Neural cell (in vitro differentiated cells): ENCODE results near the gene JMJD8. TPM values are rescaled to one million over a fixed set of nuclear protein-coding genes. Genes with fewer than 3 reads are reported as not detected.

ENCODE experiments used
- H2AFZ ChIP-seq: fragments of 200-600, 300-800 bp; sonication (generic), shearing (Covaris generic); 2 replicates; pipeline ENCODE4 v1.6.0; 2014; ENCODE audit warnings: low read depth, mild to moderate bottlenecking, antibody characterized with exemption, low read length, moderate library complexity
- H3F3A ChIP-seq: fragments of 200-600 bp; shearing (Covaris generic); 2 replicates; pipeline ENCODE4 v1.6.1; 2016; ENCODE audit warnings: mild to moderate bottlenecking, moderate library complexity, mixed read lengths, antibody characterized with exemption, low read length; ENCODE audit not compliant: insufficient read depth, poor library complexity, severe bottlenecking
- H3K27ac ChIP-seq: fragments of 200-600, 300-800 bp; sonication (generic), shearing (Covaris generic); 2 replicates; pipeline ENCODE4 v1.5.1; 2014; ENCODE audit warnings: mild to moderate bottlenecking, low read length, moderate library complexity
- H3K27me3 ChIP-seq: fragments of 300-800, 200-600 bp; sonication (generic), shearing (Covaris generic); 2 replicates; pipeline ENCODE4 v1.6.0; 2014; ENCODE audit warnings: mild to moderate bottlenecking, low read depth, low read length, moderate library complexity; ENCODE audit not compliant: insufficient read depth
- H3K36me3 ChIP-seq: fragments of 300-800, 200-600 bp; sonication (generic), shearing (Covaris generic); 2 replicates; pipeline ENCODE4 v1.5.1; 2014; ENCODE audit warnings: mild to moderate bottlenecking, antibody characterized with exemption, low read length, moderate library complexity; ENCODE audit not compliant: insufficient read depth
- H3K4me2 ChIP-seq: fragments of 300-800, 200-600 bp; sonication (generic), shearing (Covaris generic); 2 replicates; pipeline ENCODE4 v1.6.0; 2014; ENCODE audit warnings: mild to moderate bottlenecking, low read length
- H3K4me3 ChIP-seq: fragments of 300-800, 200-600 bp; sonication (generic), shearing (Covaris generic); 2 replicates; pipeline ENCODE4 v1.5.1; 2014; ENCODE audit warnings: mild to moderate bottlenecking, low read length, moderate library complexity
- H3K79me2 ChIP-seq: fragments of 200-600 bp; shearing (Covaris generic); replicated peaks from 2 replicates; pipeline ENCODE4 v1.6.0; 2014; ENCODE audit warnings: mild to moderate bottlenecking, low read length, moderate library complexity; ENCODE audit not compliant: insufficient read depth
- H3K9ac ChIP-seq: fragments of 300-800, 200-600 bp; sonication (generic), shearing (Covaris generic); 2 replicates; pipeline ENCODE4 v1.6.1; 2016; ENCODE audit warnings: mild to moderate bottlenecking, low read length, mixed read lengths
- H3K9me2 ChIP-seq: fragments of 200-600 bp; shearing (Covaris generic); 2 replicates; pipeline ENCODE4 v1.6.1; 2016; ENCODE audit warnings: mild to moderate bottlenecking, low read length, mixed read lengths; ENCODE audit not compliant: insufficient read depth
- H3K9me3 ChIP-seq: fragments of 200-600, 300-800 bp; sonication (generic), shearing (Covaris generic); 2 replicates; pipeline ENCODE4 v1.6.1; 2016; ENCODE audit warnings: mild to moderate bottlenecking, mixed run types, low read length, moderate library complexity, mixed read lengths
- H4K20me1 ChIP-seq: fragments of 200-600 bp; shearing (Covaris generic); 2 replicates; pipeline ENCODE4 v1.6.1; 2016; ENCODE audit warnings: mild to moderate bottlenecking, mixed run types; ENCODE audit not compliant: insufficient read depth
- EP300 ChIP-seq: fragments of 450-650 bp; conservative IDR thresholded peaks from 2 replicates; pipeline ENCODE4 v1.6.1; 2014; ENCODE audit warnings: antibody characterized with exemption, mild to moderate bottlenecking, moderate library complexity; ENCODE audit not compliant: poor library complexity, severe bottlenecking
- EZH2 ChIP-seq: fragments of 200-600, 300-800 bp; shearing (Covaris generic), sonication (generic); IDR thresholded peaks from 2 replicates; pipeline ENCODE4 v1.6.1; 2014; ENCODE audit warnings: antibody characterized with exemption, low read length, borderline replicate concordance, mild to moderate bottlenecking; ENCODE audit not compliant: insufficient read depth, poor library complexity, severe bottlenecking
- MXI1 ChIP-seq: fragments of 450-650 bp; conservative IDR thresholded peaks from 2 replicates; pipeline ENCODE4 v1.6.1; 2014; ENCODE audit warnings: antibody characterized with exemption, mild to moderate bottlenecking; ENCODE audit not compliant: poor library complexity, severe bottlenecking
- POLR2AphosphoS5 ChIP-seq: IDR thresholded peaks from 2 replicates; pipeline ENCODE4 v1.6.1; 2012
- RAD21 ChIP-seq: fragments of 450-650 bp; conservative IDR thresholded peaks from 2 replicates; pipeline ENCODE4 v1.6.1; 2014; ENCODE audit warnings: antibody characterized with exemption, mild to moderate bottlenecking, moderate library complexity
- SMC3 ChIP-seq: fragments of 450-650 bp; conservative IDR thresholded peaks from 2 replicates; pipeline ENCODE4 v1.6.1; 2014; ENCODE audit warnings: antibody characterized with exemption, mild to moderate bottlenecking, moderate library complexity; ENCODE audit not compliant: poor library complexity
- TAF1 ChIP-seq: IDR thresholded peaks from 2 replicates; pipeline ENCODE4 v1.6.1; 2012; ENCODE audit warnings: low read depth
- polyA plus RNA-seq: library from polyadenylated mRNA; depleted of rRNA; stranded (reverse); fragments of >200 nt; gene quantifications from 2 replicates; pipeline ENCODE4 v1.2.3, GENCODE V29; 2014
- TF ChIP-seq, protein P1 (sequence below): fragments of 450-650 bp; IDR thresholded peaks from 2 replicates; pipeline ENCODE4 v1.5.1; 2014; ENCODE audit warnings: antibody characterized with exemption, mild to moderate bottlenecking, moderate library complexity; ENCODE audit not compliant: poor library complexity, severe bottlenecking
- TF ChIP-seq, protein P2 (sequence below): IDR thresholded peaks from 2 replicates; pipeline ENCODE4 v1.6.1; 2012; ENCODE audit warnings: borderline replicate concordance

JMJD8 gene
- polyA plus RNA-seq, 1 donor from 2014 or later = 44.7 TPM

DNA sequence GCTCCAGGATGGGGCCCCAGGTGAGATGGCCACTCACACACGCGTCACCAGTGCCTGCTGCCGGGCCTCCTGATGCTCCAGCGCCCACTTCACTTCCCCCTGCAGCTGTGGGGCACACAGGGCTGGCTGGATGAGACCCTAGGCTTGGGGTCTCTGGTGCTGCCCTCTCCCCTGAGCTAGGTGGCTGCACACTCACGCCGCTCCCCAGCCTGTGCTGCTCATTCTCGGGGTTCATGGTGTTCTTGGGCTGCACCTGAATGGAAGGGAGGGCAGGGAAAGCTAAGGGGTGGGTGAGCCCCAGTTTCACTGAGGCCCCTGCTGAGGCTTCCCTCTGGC lies 40.9 kb upstream of the JMJD8 start:
- H3K9me2 ChIP-seq = no peaks in the 10 kb centered on the region
- no peak overlapping the region for H2AFZ ChIP-seq
- no peaks in the 10 kb centered on the region for H3F3A ChIP-seq
- peaks cover 7% of the 10 kb centered on the region for H3K27me3 ChIP-seq
- H3K36me3 ChIP-seq = no peaks in the 10 kb centered on the region
- H4K20me1 ChIP-seq = no peaks in the 10 kb centered on the region
- H3K9me3 ChIP-seq = no peaks in the 10 kb centered on the region
- TF ChIP-seq EP300 (no peak), RAD21 (no peak), EZH2 (no peak), TAF1 (no peak), SMC3 (no peak), POLR2AphosphoS5 (no peak), MXI1 (no peak)
- TF ChIP-seq, protein P1, sequence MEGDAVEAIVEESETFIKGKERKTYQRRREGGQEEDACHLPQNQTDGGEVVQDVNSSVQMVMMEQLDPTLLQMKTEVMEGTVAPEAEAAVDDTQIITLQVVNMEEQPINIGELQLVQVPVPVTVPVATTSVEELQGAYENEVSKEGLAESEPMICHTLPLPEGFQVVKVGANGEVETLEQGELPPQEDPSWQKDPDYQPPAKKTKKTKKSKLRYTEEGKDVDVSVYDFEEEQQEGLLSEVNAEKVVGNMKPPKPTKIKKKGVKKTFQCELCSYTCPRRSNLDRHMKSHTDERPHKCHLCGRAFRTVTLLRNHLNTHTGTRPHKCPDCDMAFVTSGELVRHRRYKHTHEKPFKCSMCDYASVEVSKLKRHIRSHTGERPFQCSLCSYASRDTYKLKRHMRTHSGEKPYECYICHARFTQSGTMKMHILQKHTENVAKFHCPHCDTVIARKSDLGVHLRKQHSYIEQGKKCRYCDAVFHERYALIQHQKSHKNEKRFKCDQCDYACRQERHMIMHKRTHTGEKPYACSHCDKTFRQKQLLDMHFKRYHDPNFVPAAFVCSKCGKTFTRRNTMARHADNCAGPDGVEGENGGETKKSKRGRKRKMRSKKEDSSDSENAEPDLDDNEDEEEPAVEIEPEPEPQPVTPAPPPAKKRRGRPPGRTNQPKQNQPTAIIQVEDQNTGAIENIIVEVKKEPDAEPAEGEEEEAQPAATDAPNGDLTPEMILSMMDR = no peak
- TF ChIP-seq, protein P2, sequence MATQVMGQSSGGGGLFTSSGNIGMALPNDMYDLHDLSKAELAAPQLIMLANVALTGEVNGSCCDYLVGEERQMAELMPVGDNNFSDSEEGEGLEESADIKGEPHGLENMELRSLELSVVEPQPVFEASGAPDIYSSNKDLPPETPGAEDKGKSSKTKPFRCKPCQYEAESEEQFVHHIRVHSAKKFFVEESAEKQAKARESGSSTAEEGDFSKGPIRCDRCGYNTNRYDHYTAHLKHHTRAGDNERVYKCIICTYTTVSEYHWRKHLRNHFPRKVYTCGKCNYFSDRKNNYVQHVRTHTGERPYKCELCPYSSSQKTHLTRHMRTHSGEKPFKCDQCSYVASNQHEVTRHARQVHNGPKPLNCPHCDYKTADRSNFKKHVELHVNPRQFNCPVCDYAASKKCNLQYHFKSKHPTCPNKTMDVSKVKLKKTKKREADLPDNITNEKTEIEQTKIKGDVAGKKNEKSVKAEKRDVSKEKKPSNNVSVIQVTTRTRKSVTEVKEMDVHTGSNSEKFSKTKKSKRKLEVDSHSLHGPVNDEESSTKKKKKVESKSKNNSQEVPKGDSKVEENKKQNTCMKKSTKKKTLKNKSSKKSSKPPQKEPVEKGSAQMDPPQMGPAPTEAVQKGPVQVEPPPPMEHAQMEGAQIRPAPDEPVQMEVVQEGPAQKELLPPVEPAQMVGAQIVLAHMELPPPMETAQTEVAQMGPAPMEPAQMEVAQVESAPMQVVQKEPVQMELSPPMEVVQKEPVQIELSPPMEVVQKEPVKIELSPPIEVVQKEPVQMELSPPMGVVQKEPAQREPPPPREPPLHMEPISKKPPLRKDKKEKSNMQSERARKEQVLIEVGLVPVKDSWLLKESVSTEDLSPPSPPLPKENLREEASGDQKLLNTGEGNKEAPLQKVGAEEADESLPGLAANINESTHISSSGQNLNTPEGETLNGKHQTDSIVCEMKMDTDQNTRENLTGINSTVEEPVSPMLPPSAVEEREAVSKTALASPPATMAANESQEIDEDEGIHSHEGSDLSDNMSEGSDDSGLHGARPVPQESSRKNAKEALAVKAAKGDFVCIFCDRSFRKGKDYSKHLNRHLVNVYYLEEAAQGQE = no peak
- no peak overlapping the region for H3K9ac ChIP-seq
- H3K79me2 ChIP-seq = no peaks in the 10 kb centered on the region
- no peak overlapping the region for H3K4me2 ChIP-seq
- no peak overlapping the region for H3K4me3 ChIP-seq
- no peak overlapping the region for H3K27ac ChIP-seq

DNA sequence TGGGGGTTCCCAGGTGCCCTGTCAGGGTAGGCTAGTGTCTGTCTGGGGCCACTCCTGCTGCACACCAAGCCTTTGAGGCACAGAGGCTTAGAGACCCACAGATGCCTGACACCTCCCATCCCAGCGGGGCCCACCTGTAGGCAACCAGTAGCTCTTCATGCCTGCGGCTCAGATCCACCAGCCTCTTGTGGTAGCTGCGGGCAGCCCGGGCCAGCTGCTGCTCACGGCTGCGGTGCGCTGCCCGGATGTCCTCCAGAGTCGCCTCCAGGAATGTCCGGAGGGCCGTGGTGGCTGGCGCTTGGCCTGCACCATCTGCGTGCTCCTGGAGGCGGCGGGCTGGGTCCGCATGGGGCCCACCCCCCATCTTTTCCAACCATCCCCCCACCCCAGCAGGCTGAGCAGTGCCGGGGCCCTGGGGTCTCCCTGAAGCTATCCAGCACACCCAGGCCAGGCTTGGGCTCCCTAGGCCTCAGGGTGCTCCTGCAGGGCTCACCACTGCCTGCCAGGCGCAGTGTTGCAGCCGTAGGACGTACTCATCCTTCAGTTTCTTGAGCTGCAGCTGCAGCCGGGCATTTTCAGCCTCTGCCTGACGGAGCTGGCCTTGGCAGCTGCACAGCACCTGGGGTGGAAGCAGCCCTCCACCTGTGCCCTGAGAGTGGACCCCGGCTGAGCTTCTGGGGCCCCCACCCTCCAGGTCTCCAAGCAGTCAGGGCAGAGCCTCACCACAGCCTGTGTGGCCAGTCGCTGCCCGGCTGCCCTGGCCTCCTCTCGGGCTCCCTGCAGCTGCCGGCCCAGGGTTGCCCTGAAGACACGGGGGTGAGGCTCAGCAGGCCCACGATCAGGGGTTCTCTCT lies 40.3 kb upstream of the JMJD8 start:
- Histone ChIP-seq H3K27ac (no peak overlapping the region), H3K9ac (no peak overlapping the region), H3K9me2 (no peaks in the 10 kb centered on the region), H3K27me3 (peaks cover 7% of the 10 kb centered on the region), H3K9me3 (no peaks in the 10 kb centered on the region), H3K36me3 (no peaks in the 10 kb centered on the region), H3F3A (no peaks in the 10 kb centered on the region), H4K20me1 (no peaks in the 10 kb centered on the region), H3K4me3 (no peak overlapping the region), H3K4me2 (no peak overlapping the region), H2AFZ (no peak overlapping the region), H3K79me2 (no peaks in the 10 kb centered on the region)
- no peak for TF ChIP-seq MXI1
- TF ChIP-seq SMC3 = no peak
- TF ChIP-seq TAF1 = no peak
- no peak for TF ChIP-seq EP300
- TF ChIP-seq, protein P2 = no peak
- no peak for TF ChIP-seq EZH2
- no peak for TF ChIP-seq RAD21
